ENCODE data around the gene PPP2CA. TPM values are rescaled to one million over a fixed set of nuclear protein-coding genes. Genes with fewer than 3 reads are reported as not detected.
A peak's percentile ranks its signal among the peaks of the same experiment; 100 is the strongest.

The PPP2CA gene
- total and polyA plus RNA-seq, 4 experiments from 2014 or later, result 106 to 258 (median 159) TPM

GRCh38 chr5:134250949-134251348 is 25.1 kb upstream of the PPP2CA start:
- no peaks in the 10 kb centered on the region for H3K9me3 Mint-ChIP-seq
- Histone ChIP-seq H3K9me3 (ENCODE audit: control insufficient read depth in 1 of 2, low read length in 2 of 2) (no peaks in the 10 kb centered on the region), H3K36me3 (ENCODE audit: insufficient read depth, low read length) (no peaks in the 10 kb centered on the region), H3K27me3 (ENCODE audit: insufficient read depth, low read length) (no peaks in the 10 kb centered on the region), H3K4me3 (ENCODE audit: low read length in 2 of 2) (no peak overlapping the region), H3K4me1 (ENCODE audit: insufficient read depth, low read length) (no peaks in the 10 kb centered on the region), H3K27ac (ENCODE audit: low read depth, low read length) (no peak overlapping the region)
- no peak overlapping the region for H3K4me3 Mint-ChIP-seq
- peaks cover 3 to 4% of the 10 kb centered on the region in 2 donors for H3K27me3 Mint-ChIP-seq
- intact Hi-C loops (cut with micrococcal nuclease), result no loop called here
- CTCF ChIA-PET (ENCODE audit: partially characterized antibody), result no interaction called here
- H3K36me3 Mint-ChIP-seq, result no peaks in the 10 kb centered on the region
- POLR2A ChIA-PET (ENCODE audit: partially characterized antibody), result interaction anchor here (0.7 kb wide), 1 partner anchor 48 kb away, joined by 3 read pairs; no protein-coding TSS in a partner anchor
- H3K4me1 Mint-ChIP-seq, result no peaks in the 10 kb centered on the region
- DNase-seq, result no peak
- H3K27ac Mint-ChIP-seq, result no peak overlapping the region

GRCh38 chr5:134249469-134250379 is 23.9 kb upstream of the PPP2CA start:
- Histone ChIP-seq H3K27ac (ENCODE audit: low read depth, low read length) (no peak overlapping the region), H3K4me1 (ENCODE audit: insufficient read depth, low read length) (no peaks in the 10 kb centered on the region), H3K4me3 (ENCODE audit: low read length in 2 of 2) (no peak overlapping the region), H3K27me3 (ENCODE audit: insufficient read depth, low read length) (no peaks in the 10 kb centered on the region), H3K9me3 (ENCODE audit: control insufficient read depth in 1 of 2, low read length in 2 of 2) (no peaks in the 10 kb centered on the region), H3K36me3 (ENCODE audit: insufficient read depth, low read length) (no peaks in the 10 kb centered on the region)
- H3K9me3 Mint-ChIP-seq, result no peaks in the 10 kb centered on the region
- DNase-seq, result no peak
- intact Hi-C loops (cut with micrococcal nuclease), result no loop called here
- H3K27ac Mint-ChIP-seq, result no peak overlapping the region
- POLR2A ChIA-PET (ENCODE audit: partially characterized antibody), result interaction anchor here (2.5 kb wide), 1 partner anchor 24 kb away, joined by 7 read pairs; the partner anchor contains the start of gene PPP2CA
- H3K4me1 Mint-ChIP-seq, result no peaks in the 10 kb centered on the region
- no peaks in the 10 kb centered on the region for H3K27me3 Mint-ChIP-seq
- H3K4me3 Mint-ChIP-seq, result no peak overlapping the region
- no peaks in the 10 kb centered on the region for H3K36me3 Mint-ChIP-seq
- CTCF ChIA-PET (ENCODE audit: partially characterized antibody), result interaction anchor here (1.3 kb wide), 1 partner anchor 52 kb away, joined by 3 read pairs; no protein-coding TSS in a partner anchor

- H3K4me3 Mint-ChIP-seq, result no peak overlapping the region
- H3K4me1 ChIP-seq (ENCODE audit: insufficient read depth, low read length), result no peaks in the 10 kb centered on the region
- no peak for DNase-seq
- H3K4me3 ChIP-seq (ENCODE audit: low read length in 2 of 2), result no peak overlapping the region
- intact Hi-C loops (cut with micrococcal nuclease), result no loop called here
- no peaks in the 10 kb centered on the region for H3K36me3 Mint-ChIP-seq
- no peak overlapping the region for H3K27ac Mint-ChIP-seq
- H3K36me3 ChIP-seq (ENCODE audit: insufficient read depth, low read length), result no peaks in the 10 kb centered on the region
- ChIA-PET CTCF (ENCODE audit: partially characterized antibody) (no interaction called here), POLR2A (ENCODE audit: partially characterized antibody) (interaction anchor here (2.5 kb wide), 1 partner anchor 22 kb away, joined by 7 read pairs; the partner anchor contains the start of gene PPP2CA)
- H3K27ac ChIP-seq (ENCODE audit: low read depth, low read length), result no peak overlapping the region
- H3K9me3 ChIP-seq (ENCODE audit: control insufficient read depth in 1 of 2, low read length in 2 of 2), result no peaks in the 10 kb centered on the region
- H3K27me3 Mint-ChIP-seq, result peaks cover 0 to 1% of the 10 kb centered on the region in 2 donors
- H3K27me3 ChIP-seq (ENCODE audit: insufficient read depth, low read length), result no peaks in the 10 kb centered on the region
- no peaks in the 10 kb centered on the region for H3K9me3 Mint-ChIP-seq
- no peaks in the 10 kb centered on the region for H3K4me1 Mint-ChIP-seq
Observed at GRCh38 chr5:134248256-134248655, 22.4 kb upstream of the PPP2CA start.

- no peak overlapping the region for H3K27ac ChIP-seq (ENCODE audit: low read depth, low read length)
- intact Hi-C loops (cut with micrococcal nuclease), result no loop called here
- no peak overlapping the region for H3K4me3 ChIP-seq (ENCODE audit: low read length in 2 of 2)
- H3K4me1 Mint-ChIP-seq, result no peaks in the 10 kb centered on the region
- CTCF ChIA-PET (ENCODE audit: partially characterized antibody), result no interaction called here
- no peaks in the 10 kb centered on the region for H3K36me3 Mint-ChIP-seq
- H3K9me3 ChIP-seq (ENCODE audit: control insufficient read depth in 1 of 2, low read length in 2 of 2), result no peaks in the 10 kb centered on the region
- no peaks in the 10 kb centered on the region for H3K36me3 ChIP-seq (ENCODE audit: insufficient read depth, low read length)
- H3K4me1 ChIP-seq (ENCODE audit: insufficient read depth, low read length), result no peaks in the 10 kb centered on the region
- peaks cover 0 to 1% of the 10 kb centered on the region in 2 donors for H3K27me3 Mint-ChIP-seq
- no peaks in the 10 kb centered on the region for H3K27me3 ChIP-seq (ENCODE audit: insufficient read depth, low read length)
- H3K27ac Mint-ChIP-seq, result peak overlapping the region in 1 of 7 donors; percentile 23
- POLR2A ChIA-PET (ENCODE audit: partially characterized antibody), result interaction anchor here (2.5 kb wide), 1 partner anchor 22 kb away, joined by 7 read pairs; the partner anchor contains the start of gene PPP2CA
- no peak overlapping the region for H3K4me3 Mint-ChIP-seq
- no peak for DNase-seq
- H3K9me3 Mint-ChIP-seq, result no peaks in the 10 kb centered on the region
Observed at GRCh38 chr5:134247428-134248224, 21.8 kb upstream of the PPP2CA start.

GRCh38 chr5:134246771-134247427 is 21.0 kb upstream of the PPP2CA start:
- POLR2A ChIA-PET (ENCODE audit: partially characterized antibody), result interaction anchor here (2.5 kb wide), 1 partner anchor 21 kb away, joined by 7 read pairs; the partner anchor contains the start of gene PPP2CA
- H3K36me3 ChIP-seq (ENCODE audit: insufficient read depth, low read length), result no peaks in the 10 kb centered on the region
- H3K4me3 Mint-ChIP-seq, result no peak overlapping the region
- H3K4me3 ChIP-seq (ENCODE audit: low read length in 2 of 2), result no peak overlapping the region
- CTCF ChIA-PET (ENCODE audit: partially characterized antibody), result no interaction called here
- H3K27me3 ChIP-seq (ENCODE audit: insufficient read depth, low read length), result no peaks in the 10 kb centered on the region
- H3K36me3 Mint-ChIP-seq, result no peaks in the 10 kb centered on the region
- H3K4me1 ChIP-seq (ENCODE audit: insufficient read depth, low read length), result no peaks in the 10 kb centered on the region
- intact Hi-C loops (cut with micrococcal nuclease), result no loop called here
- no peaks in the 10 kb centered on the region for H3K4me1 Mint-ChIP-seq
- H3K9me3 Mint-ChIP-seq, result no peaks in the 10 kb centered on the region
- peaks cover 0 to 1% of the 10 kb centered on the region in 2 donors for H3K27me3 Mint-ChIP-seq
- peak overlapping the region in 1 of 7 donors; percentile 23 for H3K27ac Mint-ChIP-seq
- H3K27ac ChIP-seq (ENCODE audit: low read depth, low read length), result no peak overlapping the region
- DNase-seq, result no peak
- no peaks in the 10 kb centered on the region for H3K9me3 ChIP-seq (ENCODE audit: control insufficient read depth in 1 of 2, low read length in 2 of 2)

- peaks cover under 1 to 1% of the 10 kb centered on the region in 2 donors for H3K27me3 Mint-ChIP-seq
- H3K4me3 ChIP-seq (ENCODE audit: low read length in 2 of 2), result no peak overlapping the region
- DNase-seq, result no peak
- no peaks in the 10 kb centered on the region for H3K27me3 ChIP-seq (ENCODE audit: insufficient read depth, low read length)
- intact Hi-C loops (cut with micrococcal nuclease), result no loop called here
- no peak overlapping the region for H3K27ac Mint-ChIP-seq
- CTCF ChIA-PET (ENCODE audit: partially characterized antibody), result no interaction called here
- no peaks in the 10 kb centered on the region for H3K9me3 Mint-ChIP-seq
- no peaks in the 10 kb centered on the region for H3K4me1 Mint-ChIP-seq
- no peaks in the 10 kb centered on the region for H3K9me3 ChIP-seq (ENCODE audit: control insufficient read depth in 1 of 2, low read length in 2 of 2)
- H3K4me1 ChIP-seq (ENCODE audit: insufficient read depth, low read length), result no peaks in the 10 kb centered on the region
- no peaks in the 10 kb centered on the region for H3K36me3 ChIP-seq (ENCODE audit: insufficient read depth, low read length)
- POLR2A ChIA-PET (ENCODE audit: partially characterized antibody), result no interaction called here
- H3K27ac ChIP-seq (ENCODE audit: low read depth, low read length), result no peak overlapping the region
- H3K4me3 Mint-ChIP-seq, result no peak overlapping the region
- no peaks in the 10 kb centered on the region for H3K36me3 Mint-ChIP-seq
Observed at GRCh38 chr5:134245692-134246091, 19.8 kb upstream of the PPP2CA start.

All from CD4-positive, alpha-beta memory T cell (primary cell).